ENCODE data around the gene PTPRT.

GRCh38 chr20:42155586-42155985 is 1034.1 kb downstream of the PTPRT start:
- TF ChIP-seq, protein P1, sequence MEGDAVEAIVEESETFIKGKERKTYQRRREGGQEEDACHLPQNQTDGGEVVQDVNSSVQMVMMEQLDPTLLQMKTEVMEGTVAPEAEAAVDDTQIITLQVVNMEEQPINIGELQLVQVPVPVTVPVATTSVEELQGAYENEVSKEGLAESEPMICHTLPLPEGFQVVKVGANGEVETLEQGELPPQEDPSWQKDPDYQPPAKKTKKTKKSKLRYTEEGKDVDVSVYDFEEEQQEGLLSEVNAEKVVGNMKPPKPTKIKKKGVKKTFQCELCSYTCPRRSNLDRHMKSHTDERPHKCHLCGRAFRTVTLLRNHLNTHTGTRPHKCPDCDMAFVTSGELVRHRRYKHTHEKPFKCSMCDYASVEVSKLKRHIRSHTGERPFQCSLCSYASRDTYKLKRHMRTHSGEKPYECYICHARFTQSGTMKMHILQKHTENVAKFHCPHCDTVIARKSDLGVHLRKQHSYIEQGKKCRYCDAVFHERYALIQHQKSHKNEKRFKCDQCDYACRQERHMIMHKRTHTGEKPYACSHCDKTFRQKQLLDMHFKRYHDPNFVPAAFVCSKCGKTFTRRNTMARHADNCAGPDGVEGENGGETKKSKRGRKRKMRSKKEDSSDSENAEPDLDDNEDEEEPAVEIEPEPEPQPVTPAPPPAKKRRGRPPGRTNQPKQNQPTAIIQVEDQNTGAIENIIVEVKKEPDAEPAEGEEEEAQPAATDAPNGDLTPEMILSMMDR (IDR thresholded peaks at IDR 0.05 in 2 of 3, conservative IDR thresholded peaks at IDR 0.05 in 1 of 3; ENCODE audit: control insufficient read depth in 2 of 3, extremely low read depth in 1 of 3, insufficient read depth in 1 of 3, low read depth in 3 of 3, low read length in 3 of 3): no peak
- TF ChIP-seq MTA3 (IDR thresholded peaks at IDR 0.05; ENCODE audit: borderline replicate concordance, low read length) (no peak), POLR2A (IDR thresholded peaks at IDR 0.05; ENCODE audit: low read depth, low read length) (no peak)
